ENCODE data around the gene GPSM3. TPM values are rescaled to one million over a fixed set of nuclear protein-coding genes. Genes with fewer than 3 reads are reported as not detected.

The GPSM3 gene
- total and polyA plus RNA-seq, 2 of the 13 experiments (the other 11 are each of a cell fraction or from before 2014, with no cell fraction given) = 0.18 to 6.2 TPM

GRCh38 chr6:32153564-32154513 lies 38.6 kb downstream of the GPSM3 start, which contains the start of gene PPT2 (continued):
- TF ChIP-seq ESRRA (CRISPR knock-in tag; IDR thresholded peaks at IDR 0.05; ENCODE audit: low read depth) (peak; percentile 46; the same call in 1 of the 2 replicates), GABPA (IDR thresholded peaks at IDR 0.05; ENCODE audit: low read depth, low read length) (peak; percentile 74), GABPA (CRISPR knock-in tag; IDR thresholded peaks at IDR 0.05; ENCODE audit: low read depth) (peak; percentile 95), ZSCAN25 (CRISPR knock-in tag; IDR thresholded peaks at IDR 0.05) (no peak), SIN3A (IDR thresholded peaks at IDR 0.05; ENCODE audit: borderline replicate concordance, low read depth, low read length) (peak; percentile 97; the same call in 1 of the 2 replicates), SAP130 (CRISPR knock-in tag; IDR thresholded peaks at IDR 0.05; ENCODE audit: low read depth) (peak; percentile 97), RFX3 (CRISPR knock-in tag; IDR thresholded peaks at IDR 0.05) (peak; percentile 80), ZNF468 (CRISPR knock-in tag; IDR thresholded peaks at IDR 0.05) (no peak; the same call in 1 of the 2 replicates), ZNF800 (CRISPR knock-in tag; IDR thresholded peaks at IDR 0.05) (peak; percentile 92), AKAP8 (CRISPR knock-in tag; IDR thresholded peaks at IDR 0.05) (no peak), ZNF121 (CRISPR knock-in tag; IDR thresholded peaks at IDR 0.05) (0 out of 2 replicates have a peak, but pooled peaks have one; percentile 50), SOX5 (CRISPR knock-in tag; IDR thresholded peaks at IDR 0.05; ENCODE audit: borderline replicate concordance) (no peak), ZNF547 (CRISPR knock-in tag; IDR thresholded peaks at IDR 0.05) (peak; percentile 76), ZBTB14 (CRISPR knock-in tag; IDR thresholded peaks at IDR 0.05) (0 out of 2 replicates have a peak, but pooled peaks have one; percentile 17), SPEN (CRISPR knock-in tag; IDR thresholded peaks at IDR 0.05; ENCODE audit: low read depth) (peak; percentile 85), ARID5B (CRISPR knock-in tag; IDR thresholded peaks at IDR 0.05) (peak; percentile 48; the same call in 1 of the 2 replicates), PRDM10 (CRISPR knock-in tag; IDR thresholded peaks at IDR 0.05; ENCODE audit: low read depth) (peak; percentile 99)
